GM12891 (cell line): Measurements from ENCODE around the gene TSSC4.

Experiments used
- DNase-seq: peaks from one replicate; pipeline ENCODE4 v3.0.0; 2011; ENCODE audit warnings: low spot score; ENCODE audit not compliant: insufficient read length
- FAIRE-seq: peaks from 2 replicates; lab custom pipeline; 2011; peaks lifted over from hg19 to GRCh38; lab: Jason Lieb, UNC
- PAX5 ChIP-seq: IDR thresholded peaks from 2 replicates; pipeline ENCODE4 v1.6.1; 2011; ENCODE audit warnings: low read length, moderate library complexity, mild to moderate bottlenecking; ENCODE audit not compliant: insufficient read depth, severe bottlenecking
- POLR2A ChIP-seq: IDR thresholded peaks from 2 replicates; pipeline ENCODE4 v1.6.1; 2011; ENCODE audit warnings: low read depth, low read length, control low read depth
- POLR2AphosphoS5 ChIP-seq: IDR thresholded peaks from 2 replicates; pipeline ENCODE4 v1.6.1; 2011; ENCODE audit warnings: low read depth, low read length, control low read depth
- POU2F2 ChIP-seq: IDR thresholded peaks from 2 replicates; pipeline ENCODE4 v1.6.1; 2011; ENCODE audit warnings: low read depth, mild to moderate bottlenecking, control low read depth, low read length, moderate library complexity
- SPI1 ChIP-seq: IDR thresholded peaks from 2 replicates; pipeline ENCODE4 v1.6.1; 2011; ENCODE audit warnings: low read depth, low read length, control low read depth
- TAF1 ChIP-seq: IDR thresholded peaks from 2 replicates; pipeline ENCODE4 v1.6.1; 2011; ENCODE audit warnings: low read depth, low read length, control low read depth

Gene TSSC4

DNA sequence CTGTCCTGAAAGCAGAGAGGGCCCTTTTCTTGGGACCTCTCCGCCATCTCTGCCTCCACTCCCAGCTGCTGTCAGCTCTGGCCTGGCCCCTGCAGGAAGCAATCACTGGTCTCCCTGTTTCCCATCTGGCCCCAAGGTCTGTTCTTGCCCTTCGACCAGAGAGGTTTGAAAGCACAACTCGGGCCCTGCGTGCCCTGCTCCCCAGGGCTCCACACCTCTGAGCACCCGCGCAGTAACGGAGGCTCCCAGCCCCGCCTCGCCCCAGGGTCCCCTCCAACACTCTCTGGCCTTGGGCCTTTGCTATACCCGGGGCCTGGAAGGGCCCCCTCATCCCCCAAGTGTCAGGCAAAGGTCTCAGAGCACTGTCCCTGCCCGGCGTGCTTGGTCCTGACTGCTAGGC lies 31.2 kb upstream of the TSSC4 start:
- DNase-seq (no peak), FAIRE-seq (no peak)
- no peak for TF ChIP-seq SPI1
- TF ChIP-seq PAX5 = no peak
- no peak for TF ChIP-seq TAF1
- TF ChIP-seq POU2F2 = no peak
- no peak for TF ChIP-seq POLR2AphosphoS5
- TF ChIP-seq POLR2A = no peak

DNA sequence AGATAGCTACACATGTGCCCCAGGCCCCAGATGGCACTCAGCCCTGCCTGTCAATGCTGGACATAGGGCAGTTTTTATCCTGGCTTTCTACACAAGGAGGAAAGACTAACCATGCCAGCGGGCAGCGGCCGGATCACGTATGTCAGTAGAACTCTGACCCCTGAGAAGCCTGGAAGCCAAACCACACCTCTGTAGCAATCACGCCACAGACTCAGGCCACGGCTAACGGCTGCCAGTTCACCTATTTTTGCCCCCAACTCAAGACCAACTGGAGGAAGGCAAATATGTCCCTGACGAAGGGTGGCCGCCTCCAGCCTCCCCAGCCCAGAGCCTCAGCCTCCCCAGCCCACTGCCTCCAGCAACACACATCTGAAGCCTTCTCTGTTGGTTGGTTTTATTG lies 30.7 kb upstream of the TSSC4 start:
- FAIRE-seq = no peak
- TF ChIP-seq POLR2A = no peak
- TF ChIP-seq SPI1 = no peak
- no peak for TF ChIP-seq POLR2AphosphoS5
- TF ChIP-seq POU2F2 = no peak
- TF ChIP-seq TAF1 = no peak
- no peak for TF ChIP-seq PAX5

DNA sequence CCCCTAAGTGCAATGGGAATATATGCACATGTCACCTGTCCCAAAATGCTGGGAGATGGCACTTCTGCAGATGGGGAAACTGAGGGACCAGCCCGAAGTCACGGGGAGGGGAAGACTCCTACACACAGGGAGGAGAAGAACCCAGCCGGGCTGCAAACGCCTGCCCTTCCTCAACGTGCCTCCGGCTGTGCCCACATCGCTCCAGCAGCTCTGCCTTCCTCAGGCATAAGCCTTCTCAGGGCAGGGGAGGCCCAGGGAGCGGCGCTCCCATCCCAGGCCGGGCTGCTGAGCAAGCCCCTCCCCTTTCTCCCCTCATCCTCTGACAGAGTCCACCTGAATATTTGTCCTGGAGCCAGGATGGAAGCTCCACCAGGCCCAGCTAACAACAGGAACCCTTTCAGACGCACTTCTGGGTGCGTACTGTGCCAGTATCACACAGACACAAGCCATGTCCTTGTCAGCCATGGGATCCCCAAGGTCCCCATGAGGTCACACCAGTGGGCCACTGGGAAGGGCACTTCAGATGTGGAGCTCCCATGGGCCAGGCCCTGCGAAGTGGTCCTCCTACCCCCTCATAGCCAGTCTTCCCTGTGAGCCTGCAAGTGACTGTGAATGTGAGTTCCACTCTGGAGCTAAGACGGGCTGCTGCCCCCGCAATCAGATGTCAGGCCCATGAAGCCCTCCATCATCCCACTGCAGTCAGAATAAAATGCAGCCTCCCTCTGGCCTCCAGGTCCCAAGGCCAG lies 25.9 kb upstream of the TSSC4 start:
- TF ChIP-seq TAF1 (no peak), POLR2AphosphoS5 (no peak), PAX5 (no peak), SPI1 (no peak), POLR2A (no peak)
- FAIRE-seq = no peak
- DNase-seq = no peak

More for the DNA sequence above, 30.7 kb upstream of the TSSC4 start:
- no peak for DNase-seq

DNA sequence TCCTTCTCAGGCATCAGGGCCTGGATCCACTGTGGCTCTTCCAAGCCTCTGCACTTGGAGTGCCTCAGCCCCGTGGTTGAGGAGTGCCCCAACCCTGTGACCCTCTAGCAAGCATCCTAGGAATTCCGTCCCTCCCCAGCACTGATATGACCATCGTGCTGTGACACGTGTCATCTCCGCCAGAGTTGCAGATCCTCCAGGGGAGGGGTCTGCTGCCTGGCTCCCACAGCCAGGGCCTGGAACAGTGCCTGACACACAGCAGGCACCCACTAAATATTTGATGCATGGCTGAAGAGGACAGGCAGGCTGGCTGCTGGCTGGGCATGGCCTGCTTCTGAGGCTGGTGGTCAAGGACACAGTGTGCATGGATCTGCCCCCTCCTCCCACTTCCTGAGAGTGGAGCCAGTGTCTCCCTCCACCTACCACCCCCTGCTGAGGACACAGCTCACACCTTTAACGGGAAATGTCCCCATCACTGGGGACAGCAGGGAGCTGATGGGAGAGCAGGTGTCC lies 25.2 kb upstream of the TSSC4 start:
- no peak for DNase-seq
- TF ChIP-seq POU2F2 (no peak), TAF1 (no peak), PAX5 (no peak), POLR2A (no peak), POLR2AphosphoS5 (no peak), SPI1 (no peak)

DNA sequence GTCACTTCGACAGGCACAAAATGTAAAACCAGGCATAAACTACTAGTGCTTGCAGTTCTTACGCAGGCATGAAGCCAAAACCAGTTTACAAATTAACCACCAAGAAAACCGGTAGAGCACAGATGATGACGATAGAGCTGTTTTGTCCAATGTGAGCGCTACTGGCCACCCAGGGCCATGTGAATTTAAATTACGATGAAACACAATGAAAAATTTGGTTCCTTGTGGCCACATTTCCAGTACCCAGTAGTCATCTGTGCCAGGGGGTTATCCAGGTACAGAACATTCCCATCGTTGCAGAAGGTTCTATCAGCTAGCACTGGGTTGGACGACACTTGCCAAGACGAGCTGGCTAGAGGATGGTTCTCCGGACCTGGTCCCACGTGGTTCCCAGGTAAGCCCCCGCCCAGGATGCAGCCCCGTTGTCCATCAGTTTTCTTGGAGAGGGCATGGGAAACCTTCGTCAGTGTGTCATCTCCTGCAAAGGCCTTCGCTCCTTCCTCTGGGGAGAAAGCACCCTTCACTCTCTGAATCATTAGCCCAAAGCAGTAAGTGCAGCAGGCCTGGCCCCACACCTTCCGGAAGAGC lies 24.5 kb upstream of the TSSC4 start:
- DNase-seq = no peak
- no peak for TF ChIP-seq SPI1
- TF ChIP-seq PAX5 = no peak
- TF ChIP-seq TAF1 = no peak
- TF ChIP-seq POU2F2 = no peak
- no peak for TF ChIP-seq POLR2AphosphoS5
- TF ChIP-seq POLR2A = no peak
- no peak for FAIRE-seq

More for the DNA sequence above, 25.2 kb upstream of the TSSC4 start:
- FAIRE-seq = no peak

DNA sequence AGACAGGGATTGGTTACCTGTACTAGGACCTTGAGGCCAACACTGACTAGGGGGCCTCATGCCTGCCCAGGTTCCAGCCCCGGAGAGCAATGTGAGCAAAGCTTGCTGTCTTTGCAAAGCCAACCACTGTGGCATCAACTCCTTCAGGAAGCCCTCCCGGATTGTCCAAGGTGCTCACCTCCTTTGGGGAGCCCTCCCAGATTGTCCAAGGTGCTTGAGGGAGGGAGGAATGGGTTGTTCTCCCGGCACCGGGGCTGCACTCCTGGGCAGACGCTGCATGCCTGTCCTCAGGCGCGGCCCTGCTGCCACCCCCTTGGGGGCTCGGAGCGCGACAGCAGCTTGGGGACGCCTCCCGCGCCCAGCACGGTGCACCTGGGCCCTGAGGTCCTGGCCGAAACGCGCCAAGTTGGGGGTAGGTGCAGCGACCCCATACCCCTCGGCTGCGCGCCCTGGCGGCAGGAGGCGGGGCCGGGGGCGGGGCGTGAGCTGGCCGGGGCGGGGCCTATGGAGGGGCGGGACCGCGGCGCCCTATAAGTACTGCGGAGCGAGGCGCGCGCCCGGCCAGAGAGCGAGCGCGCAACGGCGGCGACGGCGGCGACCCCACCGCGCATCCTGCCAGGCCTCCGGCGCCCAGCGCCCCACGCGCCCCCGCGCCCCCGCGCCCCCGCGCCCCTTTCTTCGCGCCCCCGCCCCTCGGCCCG lies 23.6 kb upstream of the TSSC4 start, which contains the start of gene CD81:
Gene CD81, plus strand, starts transcription at position 560 of the 701 bp plus-strand sequence. CDS start 240 bp downstream, outside the sequence.
- FAIRE-seq (peak; percentile 82), DNase-seq (peak; percentile 87)
- TF ChIP-seq PAX5 (no peak), POLR2A (peak; percentile 62), SPI1 (no peak), POLR2AphosphoS5 (peak; percentile 56; the same call in 1 of the 2 replicates), TAF1 (no peak), POU2F2 (no peak)

DNA sequence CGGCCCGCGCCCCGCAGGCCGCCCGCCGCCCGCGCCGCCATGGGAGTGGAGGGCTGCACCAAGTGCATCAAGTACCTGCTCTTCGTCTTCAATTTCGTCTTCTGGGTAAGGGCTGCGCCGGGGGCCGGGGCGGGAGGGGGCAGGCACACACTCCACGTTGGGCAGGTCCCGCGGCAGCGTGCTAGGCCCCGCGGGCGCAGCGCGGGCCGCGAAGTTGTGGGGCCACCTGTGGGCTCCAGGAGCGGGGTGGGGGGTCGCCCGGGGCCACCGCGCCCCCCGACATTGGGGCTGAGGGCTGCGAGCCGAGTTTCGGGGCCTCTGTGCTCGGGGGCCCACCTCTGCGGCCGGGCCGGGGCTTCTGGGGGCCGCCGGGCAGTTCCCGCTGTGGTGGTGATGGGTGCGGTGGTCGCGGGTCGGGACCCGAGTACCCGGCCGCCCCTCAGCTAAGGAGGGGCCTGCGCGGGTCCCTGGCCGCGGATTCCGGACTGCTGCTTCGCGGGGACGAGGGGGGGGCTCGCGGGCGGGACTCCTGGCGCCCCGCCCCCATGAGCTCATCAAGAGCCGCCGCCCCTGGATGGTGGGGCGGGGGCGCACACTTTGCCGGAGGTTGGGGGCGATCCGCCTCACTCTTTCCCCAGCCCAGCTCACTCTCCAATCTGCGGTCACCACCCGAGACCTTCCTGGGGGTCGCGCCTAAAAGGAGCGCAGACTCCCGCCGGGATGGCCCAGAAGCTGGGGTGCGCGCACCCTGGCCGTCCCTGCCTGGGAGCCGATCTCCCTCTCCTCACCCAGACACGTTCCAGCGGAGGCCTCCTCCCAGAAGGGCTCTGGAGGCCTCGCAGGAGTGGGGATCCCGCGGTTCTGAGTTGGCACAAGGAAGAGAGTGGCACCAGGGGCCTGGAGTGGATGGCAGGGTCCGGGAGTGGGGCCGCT lies 22.8 kb upstream of the TSSC4 start:
- no peak for TF ChIP-seq SPI1
- TF ChIP-seq POLR2A = no peak
- peak; percentile 87 for FAIRE-seq
- peak; percentile 78 for DNase-seq

DNA sequence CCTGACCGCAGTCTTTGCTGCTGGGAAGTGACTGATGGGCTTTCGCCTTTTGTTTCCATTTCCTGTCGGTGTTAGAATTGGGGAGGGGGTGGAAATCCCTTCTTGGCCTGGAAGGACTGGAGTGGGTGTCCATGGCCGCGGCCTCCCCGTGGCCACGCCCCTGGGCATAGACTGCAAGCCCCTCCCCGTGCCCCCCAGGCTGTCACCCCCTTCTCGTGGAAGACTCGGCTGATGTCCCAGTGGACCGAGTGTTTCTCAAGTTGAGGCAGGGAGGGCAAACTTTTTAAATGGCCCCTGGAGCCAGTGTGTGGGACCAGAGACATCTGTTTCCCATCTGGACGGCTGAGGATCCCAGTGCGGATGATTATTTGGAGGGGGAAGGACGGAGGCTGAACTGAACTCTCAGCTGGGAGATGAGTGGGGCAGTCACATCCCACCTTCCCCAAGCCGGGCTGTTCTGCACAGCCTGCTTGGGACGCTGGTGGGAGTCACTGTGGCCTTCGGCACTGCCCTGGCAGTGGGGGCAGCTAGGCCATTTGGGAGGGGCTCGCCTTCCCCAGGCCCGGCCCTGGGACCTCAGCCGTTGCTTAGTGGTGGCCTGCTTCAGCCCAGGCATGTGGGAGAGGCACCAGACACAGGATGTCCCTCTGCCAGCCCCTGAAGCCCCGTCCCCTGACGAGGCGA lies 21.9 kb upstream of the TSSC4 start:
- TF ChIP-seq TAF1 (no peak), POU2F2 (no peak), POLR2AphosphoS5 (no peak), POLR2A (no peak), SPI1 (no peak), PAX5 (no peak)
- FAIRE-seq (no peak), DNase-seq (no peak)
